Tibial artery (tissue), 4 donors: Measurements from ENCODE around the gene SCN4A.
A peak's percentile ranks its signal among the peaks of the same experiment; 100 is the strongest.

Experiments
- DNase-seq, 2 donors: peaks; one replicate each; pipeline ENCODE4 v3.0.0-alpha.2; 2019
- H3K27ac ChIP-seq, 2 donors: fragments of 200-600 bp; sonication (generic) in 1 of 2; 1 replicate in 1 of 2; 2 replicates in 1 of 2; pipeline ENCODE4 v1.5.1; 2018 to 2019; ENCODE audit warnings: mild to moderate bottlenecking in 1 of 2
- H3K27me3 ChIP-seq, 2 donors: fragments of 200-600 bp; sonication (generic) in 1 of 2; one replicate each; pipeline versions ENCODE4 v1.5.1 to v1.6.0; 2016 to 2019
- H3K36me3 ChIP-seq, 3 donors: fragments of 200-600 bp; sonication (generic) in 2 of 3; one replicate each; pipeline ENCODE4 v1.5.1; 2016 to 2019; ENCODE audit warnings: mild to moderate bottlenecking in 2 of 3
- H3K4me1 ChIP-seq, 4 donors: fragments of 200-600 bp; sonication (generic) in 2 of 4; 1 replicate in 3 of 4; 2 replicates in 1 of 4; pipeline ENCODE4 v1.5.1; 2016 to 2019
- H3K4me3 ChIP-seq, 2 donors: fragments of 200-600 bp; sonication (generic) in 1 of 2; 1 replicate in 1 of 2; 2 replicates in 1 of 2; pipeline ENCODE4 v1.5.1; 2018 to 2019; ENCODE audit warnings: mild to moderate bottlenecking in 2 of 2
- H3K9me3 ChIP-seq, 3 donors: fragments of 200-600 bp; sonication (generic) in 1 of 3; one replicate each; pipeline ENCODE4 v1.5.1; 2016 to 2019
- intact Hi-C: fragments of 100-400 bp; cut with DNase I; formaldehyde crosslinking; loops from one replicate; pipeline ENCODE4 v1.15.0; 2023; ENCODE audit warnings: low total_unique reads
- TF ChIP-seq, protein P1 (sequence below), 2 experiments: fragments of 200-600 bp in 1 of 2; fragments of 450-650 bp in 1 of 2; IDR thresholded peaks; one replicate each; pipeline ENCODE4 v1.5.1; 2017 to 2019; ENCODE audit warnings: antibody characterized with exemption in 2 of 2, mild to moderate bottlenecking in 1 of 2, moderate library complexity in 1 of 2

SCN4A gene

GRCh38 chr17:63998721-63999679 lies 26.3 kb upstream of the SCN4A start:
- H3K9me3 ChIP-seq, result no peaks in the 10 kb centered on the region
- peak overlapping the region; percentile 38 to 52 for H3K4me3 ChIP-seq
- peak in 1 of 2 donors; percentile 42 for DNase-seq
- TF ChIP-seq, protein P1, sequence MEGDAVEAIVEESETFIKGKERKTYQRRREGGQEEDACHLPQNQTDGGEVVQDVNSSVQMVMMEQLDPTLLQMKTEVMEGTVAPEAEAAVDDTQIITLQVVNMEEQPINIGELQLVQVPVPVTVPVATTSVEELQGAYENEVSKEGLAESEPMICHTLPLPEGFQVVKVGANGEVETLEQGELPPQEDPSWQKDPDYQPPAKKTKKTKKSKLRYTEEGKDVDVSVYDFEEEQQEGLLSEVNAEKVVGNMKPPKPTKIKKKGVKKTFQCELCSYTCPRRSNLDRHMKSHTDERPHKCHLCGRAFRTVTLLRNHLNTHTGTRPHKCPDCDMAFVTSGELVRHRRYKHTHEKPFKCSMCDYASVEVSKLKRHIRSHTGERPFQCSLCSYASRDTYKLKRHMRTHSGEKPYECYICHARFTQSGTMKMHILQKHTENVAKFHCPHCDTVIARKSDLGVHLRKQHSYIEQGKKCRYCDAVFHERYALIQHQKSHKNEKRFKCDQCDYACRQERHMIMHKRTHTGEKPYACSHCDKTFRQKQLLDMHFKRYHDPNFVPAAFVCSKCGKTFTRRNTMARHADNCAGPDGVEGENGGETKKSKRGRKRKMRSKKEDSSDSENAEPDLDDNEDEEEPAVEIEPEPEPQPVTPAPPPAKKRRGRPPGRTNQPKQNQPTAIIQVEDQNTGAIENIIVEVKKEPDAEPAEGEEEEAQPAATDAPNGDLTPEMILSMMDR (IDR thresholded peaks at IDR 0.05), result no peak
- H3K27me3 ChIP-seq, result peaks cover 0 to 65% of the 10 kb centered on the region in 2 donors
- H3K36me3 ChIP-seq, result no peaks in the 10 kb centered on the region
- peaks cover 0 to 21% (median 13%) of the 10 kb centered on the region in 4 donors for H3K4me1 ChIP-seq
- intact Hi-C loops, result loop anchor here (5.0 kb wide), 1 partner anchor 1758 kb away; no protein-coding TSS in a partner anchor
- no peak overlapping the region for H3K27ac ChIP-seq

DNA sequence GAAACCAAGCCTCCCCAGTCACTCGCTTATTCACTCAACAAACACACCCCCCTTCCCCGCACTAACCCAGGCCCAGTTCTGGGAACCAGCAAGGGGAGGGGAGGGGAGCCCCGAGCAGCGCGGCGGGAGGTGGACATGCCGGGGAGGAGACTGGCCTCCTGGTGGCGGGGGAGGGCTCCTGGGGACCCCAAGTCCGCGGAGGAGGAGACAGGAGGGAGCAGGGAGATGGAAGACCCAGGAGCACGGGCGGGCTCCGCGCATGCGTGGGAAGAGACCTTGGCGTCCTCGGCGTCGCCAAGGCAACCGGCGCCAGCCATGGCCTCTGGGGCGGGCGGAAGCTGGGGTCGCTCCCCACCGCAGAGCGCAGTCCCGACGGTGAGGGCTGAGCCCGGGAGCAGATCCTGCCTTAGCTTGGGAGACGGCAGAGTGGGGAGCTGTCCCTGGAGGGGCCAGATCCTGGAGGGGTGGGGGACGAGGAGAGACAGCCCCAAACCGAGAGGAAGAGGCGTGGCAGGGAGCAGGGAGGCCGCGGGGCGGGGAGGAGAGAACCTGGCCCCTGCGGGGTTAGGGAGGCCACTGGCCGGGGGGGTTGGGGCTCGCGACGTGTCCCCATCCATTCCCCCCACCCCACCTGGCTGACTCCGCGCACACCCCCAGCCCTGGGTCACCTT lies 25.5 kb upstream of the SCN4A start, which contains the start of gene PRR29:
TSS of gene PRR29 (plus strand) at position 302 of the 671 bp plus-strand sequence. CDS start at position 316, 14 bp downstream.
- intact Hi-C loops, result loop anchor here (5.0 kb wide), 1 partner anchor 1759 kb away; no protein-coding TSS in a partner anchor
- Histone ChIP-seq H3K4me1 (peaks cover 0 to 21% (median 13%) of the 10 kb centered on the region in 4 donors), H3K9me3 (no peaks in the 10 kb centered on the region), H3K27ac (no peak within 1 kb of the TSS), H3K36me3 (no peaks in the 10 kb centered on the region), H3K4me3 (peak within 1 kb of the TSS; percentile 38 to 52), H3K27me3 (peaks cover 0 to 70% of the 10 kb centered on the region in 2 donors)
- TF ChIP-seq, protein P1 (IDR thresholded peaks at IDR 0.05), result no peak
- DNase-seq, result peak in 1 of 2 donors; percentile 63

DNA sequence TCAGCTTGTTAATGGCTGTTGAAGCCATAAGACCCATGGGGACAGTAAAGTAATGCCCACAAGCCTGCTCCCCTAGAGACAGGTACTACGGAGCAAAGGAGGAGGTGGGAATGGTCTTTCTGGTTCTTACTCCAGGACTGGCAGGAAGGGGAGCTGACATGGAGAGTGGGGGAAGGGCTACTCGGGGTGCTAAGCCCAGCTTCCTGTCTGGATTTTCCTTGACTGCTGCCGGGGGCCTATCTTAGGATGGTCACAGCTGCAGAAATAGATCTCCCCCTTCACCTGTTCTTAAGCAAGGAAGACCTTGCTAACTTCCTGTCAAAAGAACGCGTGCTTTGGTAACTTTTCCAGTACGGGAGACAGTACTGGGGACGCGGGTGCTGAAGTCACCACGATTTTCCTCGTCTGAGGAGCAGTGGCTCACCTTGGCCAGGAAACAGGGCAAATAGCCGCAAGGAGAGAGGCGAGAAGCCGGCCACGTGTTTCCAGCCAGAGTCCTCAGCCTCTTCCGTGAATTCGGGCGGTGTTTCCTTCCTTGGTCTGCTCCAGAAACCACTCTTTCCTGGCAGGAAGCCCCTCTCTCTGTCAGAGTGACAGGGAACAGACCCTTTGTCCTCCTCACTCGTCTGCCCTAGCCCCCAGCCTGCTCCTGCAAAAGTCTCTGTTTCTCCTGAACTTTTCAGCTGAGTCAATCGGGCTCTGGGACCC lies 24.8 kb upstream of the SCN4A start:
- Histone ChIP-seq H3K4me3 (peak overlapping the region; percentile 38 to 52), H3K36me3 (no peaks in the 10 kb centered on the region), H3K9me3 (no peaks in the 10 kb centered on the region), H3K4me1 (peaks cover 0 to 21% (median 13%) of the 10 kb centered on the region in 4 donors), H3K27ac (no peak overlapping the region), H3K27me3 (peaks cover 0 to 72% of the 10 kb centered on the region in 2 donors)
- intact Hi-C loops, result loop anchor here (5.0 kb wide), 1 partner anchor 1760 kb away; no protein-coding TSS in a partner anchor
- DNase-seq, result peak in 1 of 2 donors; percentile 48
- TF ChIP-seq, protein P1 (IDR thresholded peaks at IDR 0.05), result no peak

DNA sequence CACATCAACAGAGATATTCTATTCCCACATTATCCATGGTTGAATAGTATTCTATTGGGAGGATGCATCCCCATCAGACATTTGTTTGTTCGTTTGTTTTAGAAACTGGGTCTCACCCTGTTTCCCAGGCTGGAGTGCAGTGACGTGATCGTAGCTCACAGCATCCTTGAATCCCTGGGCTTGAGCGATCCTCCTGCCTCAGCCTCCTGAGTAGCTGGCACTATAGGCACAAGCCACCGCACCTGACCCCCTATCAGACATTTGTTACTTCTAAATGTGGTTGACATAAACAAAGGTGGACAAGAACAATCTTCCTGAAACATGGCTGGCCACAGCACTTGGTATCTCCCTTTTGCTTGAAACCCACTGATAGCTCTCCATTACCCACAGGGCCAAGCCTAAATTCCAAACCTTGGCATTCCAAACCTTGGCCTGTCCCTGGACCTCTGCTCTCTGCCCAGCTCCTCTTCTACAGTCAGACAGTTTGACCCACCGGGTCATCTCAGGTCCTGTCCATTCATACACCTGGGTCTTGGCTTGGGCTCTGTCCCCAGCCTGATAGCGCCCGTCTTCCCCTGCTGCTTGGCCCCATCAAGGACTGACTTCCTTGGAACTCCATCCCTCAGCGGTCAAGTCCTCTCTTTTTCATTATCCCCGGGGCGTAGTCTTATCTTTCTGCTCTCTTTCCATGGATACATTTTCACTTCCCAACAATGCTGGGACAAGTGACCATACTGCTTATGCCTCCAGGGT lies 23.9 kb upstream of the SCN4A start:
- Histone ChIP-seq H3K27ac (no peak overlapping the region), H3K9me3 (no peaks in the 10 kb centered on the region), H3K4me3 (no peak overlapping the region), H3K36me3 (no peaks in the 10 kb centered on the region), H3K4me1 (peaks cover 0 to 21% (median 13%) of the 10 kb centered on the region in 4 donors), H3K27me3 (peaks cover 0 to 73% of the 10 kb centered on the region in 2 donors)
- intact Hi-C loops, result loop anchor here (5.0 kb wide), 1 partner anchor 1761 kb away; no protein-coding TSS in a partner anchor
- DNase-seq, result peak in 1 of 2 donors; percentile 33
- TF ChIP-seq, protein P1 (IDR thresholded peaks at IDR 0.05), result no peak
